ENCODE results near the gene CAMK1G.

The CAMK1G gene

GRCh38 chr1:209583408-209583807 lies at the start of gene CAMK1G:
TSS of gene CAMK1G (plus strand) at chr1:209583714. CDS start at chr1:209594984, 11,270 bp downstream.
- DNase-seq (ENCODE audit: low read depth, low spot score): no peak

DNA sequence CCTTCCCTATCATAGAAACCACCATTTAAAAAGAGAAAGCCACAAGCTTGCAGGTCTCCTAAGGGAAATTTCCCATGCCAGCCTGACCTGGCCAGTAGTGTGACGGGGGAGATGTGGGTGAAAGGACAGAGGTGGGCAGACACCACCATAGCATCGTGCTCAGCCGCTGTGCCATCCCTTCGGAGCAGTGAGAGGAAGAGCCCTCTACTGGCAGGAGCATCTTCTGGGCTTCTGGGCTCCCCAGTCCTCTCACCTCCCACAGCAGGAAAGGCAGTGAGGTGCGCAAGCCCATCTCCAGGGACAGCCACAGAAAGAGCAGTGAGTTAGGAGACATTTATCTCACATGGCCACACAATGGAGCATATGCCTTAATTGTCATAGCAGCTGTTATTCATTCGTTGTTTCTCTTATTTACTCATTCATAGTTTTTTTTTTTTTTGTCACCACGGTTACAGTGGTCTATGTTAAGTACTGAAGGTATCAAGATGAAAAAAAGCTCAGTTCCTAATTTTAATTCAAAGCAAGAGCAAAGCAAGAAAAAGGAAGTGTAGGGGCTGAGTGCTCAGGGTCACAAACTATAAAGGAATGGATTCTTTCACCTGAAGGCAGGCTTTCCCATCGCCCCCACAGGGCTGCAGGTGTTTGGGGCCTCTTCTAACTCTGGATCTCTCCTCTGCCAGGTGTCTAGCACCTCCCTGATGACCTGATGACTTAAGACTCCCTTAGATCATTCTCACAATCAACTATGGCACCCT lies 48.8 kb upstream of the CAMK1G start:
- no peak for DNase-seq (ENCODE audit: low read depth, low spot score)

GRCh38 chr1:209536843-209537242 lies 46.7 kb upstream of the CAMK1G start:
- no peak for DNase-seq (ENCODE audit: low read depth, low spot score)

GRCh38 chr1:209537336-209538114 lies 46.0 kb upstream of the CAMK1G start:
- no peak for DNase-seq (ENCODE audit: low read depth, low spot score)

GRCh38 chr1:209539576-209539975 lies 43.9 kb upstream of the CAMK1G start:
- DNase-seq (ENCODE audit: low read depth, low spot score): no peak

- DNase-seq (ENCODE audit: low read depth, low spot score): no peak
Measured at GRCh38 chr1:209542585-209542984, 40.9 kb upstream of the CAMK1G start.

DNA sequence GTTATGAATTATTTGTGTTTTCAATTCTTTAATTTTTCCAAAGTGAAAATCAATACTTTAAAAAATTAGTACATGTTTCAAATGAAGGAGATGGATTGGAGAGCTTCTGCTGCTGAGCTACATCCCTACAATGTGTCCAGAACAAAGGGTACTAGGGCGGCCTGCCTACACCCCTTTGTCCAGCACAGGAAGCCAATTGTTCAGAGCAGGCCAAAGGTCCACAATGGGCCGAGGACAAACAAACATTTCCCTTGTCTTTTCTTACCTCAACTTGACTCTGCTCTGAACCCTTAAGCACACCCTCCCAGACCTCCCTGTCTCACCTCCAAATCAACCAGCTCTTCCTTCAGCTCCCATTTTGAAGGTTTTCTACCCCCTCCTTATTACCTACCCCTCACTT lies 39.4 kb upstream of the CAMK1G start:
- no peak for DNase-seq (ENCODE audit: low read depth, low spot score)

DNA sequence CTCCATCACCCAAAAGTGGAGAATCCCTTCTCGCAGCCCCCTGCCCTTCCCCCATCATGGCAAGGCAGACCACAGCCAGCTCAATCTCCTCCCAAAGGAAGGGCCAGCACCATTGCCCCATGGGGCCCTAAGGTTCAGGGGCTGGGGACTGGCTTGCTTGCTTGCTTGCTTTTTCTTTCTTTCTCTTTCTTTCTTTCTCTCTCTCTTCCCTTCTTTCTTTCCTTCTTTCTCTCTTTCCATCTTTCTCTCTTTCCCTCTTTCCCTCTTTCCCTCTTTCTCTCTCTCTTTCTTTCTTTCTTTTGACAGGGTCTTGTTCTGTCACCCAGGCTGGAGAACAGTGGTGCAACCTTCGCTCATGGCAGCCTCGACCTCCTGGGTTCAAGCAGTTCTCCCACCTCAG lies 38.1 kb upstream of the CAMK1G start:
- DNase-seq (ENCODE audit: low read depth, low spot score): no peak

DNA sequence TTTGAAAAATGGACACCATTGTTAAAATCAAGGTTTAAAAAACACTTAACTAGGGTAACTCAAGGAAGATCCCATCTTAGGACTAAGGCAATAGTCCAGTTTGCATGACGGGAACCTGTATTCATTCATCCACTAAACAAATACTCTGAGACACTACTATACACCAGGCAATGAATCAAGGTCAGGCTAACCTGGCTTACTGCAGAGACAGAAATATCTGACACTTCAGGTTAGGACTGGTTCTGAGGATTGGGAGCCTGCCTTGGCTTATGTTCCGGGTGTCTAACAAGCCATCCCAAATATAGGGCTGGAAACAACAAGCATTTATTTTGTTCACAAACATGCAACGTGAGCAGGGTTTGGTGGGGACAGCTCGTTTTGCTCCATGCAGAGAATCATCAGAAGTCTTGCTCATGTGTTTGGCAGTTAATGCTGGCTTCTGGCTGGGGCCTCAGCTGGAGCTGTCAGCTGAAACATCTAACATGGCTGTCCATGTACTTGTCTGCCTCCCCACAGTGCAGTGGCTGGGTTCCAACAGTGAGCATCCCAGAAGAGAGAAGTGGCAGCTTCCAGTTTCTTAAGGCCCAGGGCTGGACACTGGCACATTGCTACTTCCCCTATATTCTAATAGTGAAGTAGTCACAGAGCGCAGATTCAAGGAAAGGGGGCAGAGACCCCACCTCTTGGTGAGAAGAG lies 37.0 kb upstream of the CAMK1G start:
- no peak for DNase-seq (ENCODE audit: low read depth, low spot score)

DNA sequence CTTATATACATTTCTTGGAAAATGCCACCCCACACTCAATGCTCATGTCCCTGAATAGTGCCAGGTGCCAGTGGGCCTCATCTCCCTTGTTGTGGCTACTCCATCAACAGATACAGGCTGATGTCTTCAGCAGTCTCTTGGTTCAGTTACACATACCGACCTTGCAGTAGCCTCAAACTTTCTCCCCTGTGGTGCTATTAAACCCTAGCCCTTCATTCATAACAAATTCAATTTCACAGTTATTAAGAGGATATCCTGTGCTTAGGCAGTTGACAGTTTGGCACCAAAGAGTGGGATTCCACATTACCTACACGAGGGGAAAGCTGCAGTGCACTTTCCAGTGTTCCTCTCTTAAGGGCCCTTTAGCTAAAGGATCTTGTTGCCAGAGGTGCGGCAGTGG lies 35.9 kb upstream of the CAMK1G start:
- DNase-seq (ENCODE audit: low read depth, low spot score): no peak

DNA sequence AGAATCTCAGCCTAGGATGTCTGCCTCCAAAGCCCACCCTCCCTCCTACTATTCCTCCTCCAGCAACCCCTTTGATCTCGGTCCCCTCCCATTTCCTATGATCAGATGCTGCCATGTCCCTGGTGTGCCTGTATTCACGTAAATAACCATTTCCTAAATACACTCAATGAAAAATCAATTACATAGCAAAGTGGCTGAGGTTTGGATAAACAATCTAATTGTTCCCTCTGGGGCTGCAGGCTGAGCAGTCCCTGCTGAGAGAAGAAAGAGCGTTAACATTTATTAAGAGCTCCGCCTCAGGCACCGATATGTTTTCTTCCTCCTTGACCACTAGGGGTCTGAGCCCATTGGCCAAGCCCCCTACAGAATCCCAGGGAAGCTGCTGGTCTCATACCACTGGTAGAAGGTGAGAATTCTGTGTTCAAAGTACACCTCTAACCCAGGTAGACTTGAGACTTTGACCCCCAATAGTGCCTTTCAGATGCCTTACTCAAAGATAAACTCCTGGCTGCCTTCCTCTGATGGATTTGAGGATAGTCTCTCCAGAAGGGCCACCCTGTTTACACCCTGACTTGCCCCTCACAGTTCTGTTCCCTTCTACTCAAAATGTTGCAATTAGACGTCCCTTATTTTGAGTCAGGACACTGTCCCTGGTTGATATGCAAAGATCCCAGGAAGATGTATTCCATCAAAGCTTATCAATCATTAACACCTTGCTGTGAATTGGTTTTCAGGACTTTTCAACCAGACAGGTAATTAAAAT lies 33.9 kb upstream of the CAMK1G start:
- no peak for DNase-seq (ENCODE audit: low read depth, low spot score)

DNA sequence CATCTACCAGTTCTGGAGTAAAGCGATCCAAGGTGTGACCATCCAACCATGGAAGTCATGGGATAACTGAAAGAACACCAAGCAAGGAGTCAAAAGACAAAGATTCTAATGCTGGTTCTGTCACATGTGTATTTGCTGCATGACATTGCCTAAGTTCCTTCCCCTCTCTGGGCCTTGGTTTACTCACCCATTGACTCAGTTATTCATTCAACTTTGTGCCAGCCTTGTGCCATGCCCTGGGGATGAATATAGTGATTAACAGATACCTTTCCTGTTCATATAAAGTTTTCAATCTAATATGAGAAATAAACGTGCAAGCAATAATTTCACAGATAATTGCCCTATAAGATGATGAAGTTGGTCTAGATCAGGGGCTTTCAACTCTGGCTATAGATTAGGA lies 33.0 kb upstream of the CAMK1G start:
- no peak for DNase-seq (ENCODE audit: low read depth, low spot score)

DNA sequence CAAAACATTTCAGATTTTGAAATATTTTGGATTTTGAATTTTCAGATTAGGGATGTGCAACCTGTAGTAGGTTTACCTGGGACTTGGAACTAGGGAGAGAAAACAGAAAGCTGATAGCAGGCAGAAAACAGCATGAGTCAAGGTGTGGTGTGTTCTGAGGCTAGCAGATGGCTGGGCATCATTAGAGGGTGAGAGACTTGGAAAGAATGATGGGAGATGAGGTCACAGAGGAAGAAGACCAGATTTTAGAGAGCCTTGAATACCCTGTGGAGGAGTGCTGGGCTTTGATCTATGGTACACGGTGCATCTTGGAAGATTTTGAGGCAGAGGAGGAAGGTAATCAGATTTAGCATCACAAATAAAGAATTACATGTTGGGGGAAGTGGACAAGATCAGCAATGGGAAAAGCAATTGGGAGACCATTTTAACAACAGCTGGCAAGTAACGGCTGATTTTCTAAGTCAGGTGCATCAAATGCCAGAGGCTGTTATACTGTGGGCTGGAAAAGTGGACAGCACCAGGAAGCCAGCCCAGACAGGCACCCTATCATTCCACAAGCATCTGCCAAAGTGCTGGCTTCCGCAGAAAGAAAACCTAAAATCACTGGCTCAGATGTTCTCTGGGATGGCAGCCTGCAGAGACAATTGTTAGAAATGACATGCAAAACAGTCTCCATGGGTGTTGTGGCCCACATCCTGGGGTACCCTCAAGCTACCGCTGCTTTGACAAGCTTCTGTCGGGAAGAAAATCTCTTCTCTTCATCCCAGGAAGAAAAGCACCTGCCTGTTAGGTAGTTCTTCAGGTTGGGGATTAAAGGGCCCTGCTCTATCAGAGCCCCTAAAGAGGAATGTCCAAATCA lies 30.9 kb upstream of the CAMK1G start:
- no peak for DNase-seq (ENCODE audit: low read depth, low spot score)

DNA sequence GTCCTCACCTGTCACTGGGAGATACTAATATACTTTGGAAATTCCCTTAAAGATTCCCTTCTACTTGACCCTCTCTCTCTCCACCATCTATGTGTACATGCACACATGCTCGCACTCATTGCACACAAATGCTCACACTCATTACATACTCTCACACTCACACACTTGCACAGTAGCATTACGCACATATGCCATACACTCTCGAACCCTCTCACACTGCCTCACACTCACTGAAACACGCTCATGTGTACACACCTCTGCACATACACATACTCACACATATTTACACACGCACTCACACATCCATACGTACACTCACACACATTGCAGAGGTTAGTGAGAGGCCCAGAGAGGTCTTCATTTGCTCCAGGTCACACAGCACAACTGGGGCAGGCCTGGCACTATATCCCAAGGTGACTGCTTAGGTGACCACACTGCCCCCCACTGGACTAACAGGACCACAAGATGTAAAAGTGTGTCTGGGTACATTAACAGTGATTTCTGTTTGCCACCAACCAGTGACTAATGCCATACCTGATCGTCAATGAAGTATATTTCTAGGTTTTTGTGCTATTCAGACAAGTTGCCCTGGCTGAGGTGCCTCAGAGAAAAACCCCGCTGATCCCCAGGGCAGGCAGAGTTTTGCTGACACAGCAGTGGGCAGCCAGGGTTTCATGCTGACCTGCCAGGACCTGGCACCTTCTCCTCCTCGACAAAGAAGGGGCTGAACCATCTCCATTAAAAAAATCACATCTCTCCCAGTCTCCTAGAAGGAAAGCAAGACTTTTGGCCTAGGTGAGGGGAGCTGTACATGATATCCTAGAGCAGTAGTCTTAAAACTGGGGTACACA lies 28.5 kb upstream of the CAMK1G start:
- DNase-seq (ENCODE audit: low read depth, low spot score): no peak

- no peak for DNase-seq (ENCODE audit: low read depth, low spot score)
Measured at GRCh38 chr1:209556162-209556690, 27.3 kb upstream of the CAMK1G start.

DNA sequence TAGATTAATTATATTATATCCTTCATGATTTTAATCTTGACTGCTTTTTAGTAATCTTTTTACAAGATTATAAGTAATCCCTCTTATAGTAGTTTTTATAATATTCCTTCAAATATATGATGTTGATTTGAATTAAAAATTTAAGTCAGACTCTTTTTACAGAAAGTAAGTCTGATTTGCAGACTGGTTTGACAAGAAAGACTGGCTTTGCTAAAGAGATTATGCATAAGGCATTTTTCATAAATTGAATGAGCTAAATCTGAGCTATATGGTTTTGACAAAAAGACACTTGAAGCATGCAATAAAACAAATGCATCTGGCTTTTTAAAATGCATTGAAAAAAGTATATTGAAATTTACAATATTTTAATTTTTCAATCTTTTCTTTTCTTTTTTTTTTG lies 26.3 kb upstream of the CAMK1G start:
- DNase-seq (ENCODE audit: low read depth, low spot score): no peak

- DNase-seq (ENCODE audit: low read depth, low spot score): no peak
Measured at GRCh38 chr1:209560529-209560928, 23.0 kb upstream of the CAMK1G start.

- no peak for DNase-seq (ENCODE audit: low read depth, low spot score)
Measured at GRCh38 chr1:209560952-209561351, 22.6 kb upstream of the CAMK1G start.

DNA sequence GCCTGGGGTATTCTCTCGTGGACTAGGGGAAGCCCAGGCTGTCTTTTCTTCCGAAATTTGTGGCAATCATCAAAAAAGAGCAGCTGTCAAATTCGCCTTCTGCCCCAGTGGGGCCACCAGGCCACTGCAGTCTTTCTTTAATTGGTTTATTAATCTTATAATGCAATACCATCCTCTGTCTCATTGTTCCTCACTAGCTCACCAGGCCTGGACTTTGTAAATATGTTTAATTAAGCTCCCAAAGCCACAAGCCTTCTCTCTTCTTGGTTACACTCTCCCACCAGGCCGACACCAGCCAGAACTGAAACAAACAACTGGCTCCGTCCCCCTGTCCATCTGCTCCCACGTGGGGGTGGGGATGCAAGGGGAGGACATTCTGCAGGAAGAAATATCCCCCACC lies 22.0 kb upstream of the CAMK1G start:
- DNase-seq (ENCODE audit: low read depth, low spot score): no peak

DNA sequence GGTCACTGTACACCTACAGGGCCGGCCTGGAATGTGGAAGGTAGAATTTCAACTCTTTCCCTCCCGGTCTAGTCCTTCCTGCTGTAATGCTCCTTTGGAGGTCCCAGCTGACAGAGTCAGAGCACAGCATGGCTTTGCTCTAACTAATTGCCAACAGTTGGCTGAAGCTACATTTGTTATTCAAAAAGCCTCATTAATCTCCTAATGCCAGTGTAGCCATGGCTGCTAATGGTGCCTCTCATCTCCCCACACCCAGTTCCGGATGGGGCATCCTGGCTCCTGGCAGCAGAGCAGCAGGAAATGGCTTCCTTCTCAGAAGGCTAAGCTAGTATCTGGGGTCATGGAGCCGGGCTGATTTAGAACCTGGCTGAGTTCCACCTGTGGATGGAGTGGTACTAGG lies 18.7 kb upstream of the CAMK1G start:
- DNase-seq (ENCODE audit: low read depth, low spot score): no peak
